Left ventricle myocardium inferior (tissue), 1 donor: ENCODE results near the gene EPB41L2. TPM values are rescaled to one million over a fixed set of nuclear protein-coding genes. Genes with fewer than 3 reads are reported as not detected.

Source experiments
- DNase-seq: peaks from one replicate; pipeline ENCODE4 v3.0.0-alpha.2; 2020
- H3K27ac ChIP-seq: fragments of 200-600 bp; replicated peaks from 2 replicates; pipeline ENCODE4 v1.8.0; 2021
- H3K27me3 ChIP-seq: fragments of 200-600 bp; 2 replicates; pipeline ENCODE4 v1.8.0; 2021; ENCODE audit warnings: low read depth
- H3K36me3 ChIP-seq: fragments of 200-600 bp; 2 replicates; pipeline ENCODE4 v1.8.0; 2021
- H3K4me1 ChIP-seq: fragments of 200-600 bp; 2 replicates; pipeline ENCODE4 v1.8.0; 2021
- H3K4me3 ChIP-seq: fragments of 200-600 bp; 2 replicates; pipeline ENCODE4 v1.8.0; 2021; ENCODE audit warnings: mild to moderate bottlenecking, moderate library complexity
- H3K9me3 ChIP-seq: fragments of 200-600 bp; replicated peaks from 2 replicates; pipeline ENCODE4 v1.8.0; 2021
- intact Hi-C: fragments of 100-400 bp; cut with micrococcal nuclease; formaldehyde crosslinking; loops from one replicate; pipeline ENCODE4 v1.11.0; 2022
- total RNA-seq: library from RNA; stranded (reverse); fragmentation: NEBNext Ultra II Directional; extraction: Animal tissue kit (Norgen Biotek cat#: 25700); gene quantifications from one replicate; pipeline ENCODE4 v1.2.1, GENCODE V29; 2021
- TF ChIP-seq, protein P1 (sequence below): fragments of 200-600 bp; IDR thresholded peaks from 2 replicates; pipeline ENCODE4 v1.8.0; 2021; ENCODE audit warnings: antibody characterized with exemption, mild to moderate bottlenecking, borderline replicate concordance
- donor health status: DM: no; HTN: yes; CAD: no; lungs with severe emphysema.

Gene EPB41L2
- total RNA-seq, 1 donor from 2014 or later = 70.8 TPM

DNA sequence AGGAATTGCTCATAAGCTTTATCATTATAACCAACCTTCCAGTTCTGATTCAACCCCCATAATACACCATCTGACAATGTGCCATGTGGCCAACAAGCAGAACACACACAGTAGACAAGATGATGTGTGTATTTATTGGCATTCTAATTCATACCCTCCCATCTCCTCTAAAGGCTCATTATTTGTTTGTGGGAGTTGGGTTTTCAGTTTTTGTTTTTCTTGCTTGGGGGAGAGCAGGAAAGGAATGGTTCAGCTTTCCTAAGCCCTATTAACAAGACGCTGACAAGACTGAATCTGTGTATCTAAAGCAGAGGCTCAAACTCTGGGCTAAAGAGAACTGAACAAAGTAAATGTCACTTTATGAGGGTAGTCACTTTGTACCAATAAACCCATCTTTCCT is 36.8 kb downstream of the EPB41L2 start:
- H3K4me3 ChIP-seq = no peak overlapping the region
- TF ChIP-seq, protein P1, sequence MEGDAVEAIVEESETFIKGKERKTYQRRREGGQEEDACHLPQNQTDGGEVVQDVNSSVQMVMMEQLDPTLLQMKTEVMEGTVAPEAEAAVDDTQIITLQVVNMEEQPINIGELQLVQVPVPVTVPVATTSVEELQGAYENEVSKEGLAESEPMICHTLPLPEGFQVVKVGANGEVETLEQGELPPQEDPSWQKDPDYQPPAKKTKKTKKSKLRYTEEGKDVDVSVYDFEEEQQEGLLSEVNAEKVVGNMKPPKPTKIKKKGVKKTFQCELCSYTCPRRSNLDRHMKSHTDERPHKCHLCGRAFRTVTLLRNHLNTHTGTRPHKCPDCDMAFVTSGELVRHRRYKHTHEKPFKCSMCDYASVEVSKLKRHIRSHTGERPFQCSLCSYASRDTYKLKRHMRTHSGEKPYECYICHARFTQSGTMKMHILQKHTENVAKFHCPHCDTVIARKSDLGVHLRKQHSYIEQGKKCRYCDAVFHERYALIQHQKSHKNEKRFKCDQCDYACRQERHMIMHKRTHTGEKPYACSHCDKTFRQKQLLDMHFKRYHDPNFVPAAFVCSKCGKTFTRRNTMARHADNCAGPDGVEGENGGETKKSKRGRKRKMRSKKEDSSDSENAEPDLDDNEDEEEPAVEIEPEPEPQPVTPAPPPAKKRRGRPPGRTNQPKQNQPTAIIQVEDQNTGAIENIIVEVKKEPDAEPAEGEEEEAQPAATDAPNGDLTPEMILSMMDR = no peak
- intact Hi-C loops = no loop called here
- H3K9me3 ChIP-seq = no peaks in the 10 kb centered on the region
- peaks cover 40% of the 10 kb centered on the region for H3K4me1 ChIP-seq
- no peak overlapping the region for H3K27ac ChIP-seq
- DNase-seq = no peak
- H3K36me3 ChIP-seq = no peaks in the 10 kb centered on the region
- H3K27me3 ChIP-seq = no peaks in the 10 kb centered on the region

- H3K27ac ChIP-seq = no peak overlapping the region
- intact Hi-C loops = no loop called here
These were observed 38.5 kb downstream of the EPB41L2 start for GRCh38 chr6:131024565-131024964.

GRCh38 chr6:131023834-131024504 is 39.1 kb downstream of the EPB41L2 start:
- no peaks in the 10 kb centered on the region for H3K27me3 ChIP-seq
- peaks cover 26% of the 10 kb centered on the region for H3K4me1 ChIP-seq
- no peak for DNase-seq
- no peak overlapping the region for H3K27ac ChIP-seq
- H3K36me3 ChIP-seq = no peaks in the 10 kb centered on the region
- TF ChIP-seq, protein P1 = no peak
- no peak overlapping the region for H3K4me3 ChIP-seq
- intact Hi-C loops = no loop called here
- H3K9me3 ChIP-seq = no peaks in the 10 kb centered on the region

More at GRCh38 chr6:131024565-131024964, 38.5 kb downstream of the EPB41L2 start:
- H3K27me3 ChIP-seq = no peaks in the 10 kb centered on the region
- H3K9me3 ChIP-seq = no peaks in the 10 kb centered on the region
- H3K4me1 ChIP-seq = peaks cover 32% of the 10 kb centered on the region
- TF ChIP-seq, protein P1 = no peak
- DNase-seq = no peak
- H3K36me3 ChIP-seq = no peaks in the 10 kb centered on the region
- no peak overlapping the region for H3K4me3 ChIP-seq

DNA sequence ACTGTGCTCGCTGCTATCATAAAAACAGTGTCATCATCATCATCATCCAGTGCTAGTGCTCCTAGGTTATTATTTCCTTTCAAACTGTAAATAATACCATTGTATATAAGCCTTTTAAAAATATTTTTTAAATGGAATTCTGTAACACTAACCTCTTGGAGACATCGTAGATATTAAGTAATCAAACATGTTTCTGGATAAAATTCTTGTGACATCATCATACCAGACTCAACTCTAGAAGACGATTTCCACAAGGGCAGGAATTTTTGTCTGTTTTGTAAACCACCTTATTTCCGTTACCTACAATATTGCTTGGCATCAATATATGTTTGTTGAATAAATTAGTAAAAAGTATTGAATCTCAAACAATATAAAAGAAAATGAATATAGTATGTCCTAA is 40.4 kb downstream of the EPB41L2 start:
- intact Hi-C loops = no loop called here
- Histone ChIP-seq H3K4me1 (peaks cover 17% of the 10 kb centered on the region), H3K4me3 (no peak overlapping the region), H3K27ac (no peak overlapping the region), H3K27me3 (no peaks in the 10 kb centered on the region), H3K9me3 (no peaks in the 10 kb centered on the region), H3K36me3 (no peaks in the 10 kb centered on the region)
- no peak for DNase-seq
- TF ChIP-seq, protein P1 = no peak

DNA sequence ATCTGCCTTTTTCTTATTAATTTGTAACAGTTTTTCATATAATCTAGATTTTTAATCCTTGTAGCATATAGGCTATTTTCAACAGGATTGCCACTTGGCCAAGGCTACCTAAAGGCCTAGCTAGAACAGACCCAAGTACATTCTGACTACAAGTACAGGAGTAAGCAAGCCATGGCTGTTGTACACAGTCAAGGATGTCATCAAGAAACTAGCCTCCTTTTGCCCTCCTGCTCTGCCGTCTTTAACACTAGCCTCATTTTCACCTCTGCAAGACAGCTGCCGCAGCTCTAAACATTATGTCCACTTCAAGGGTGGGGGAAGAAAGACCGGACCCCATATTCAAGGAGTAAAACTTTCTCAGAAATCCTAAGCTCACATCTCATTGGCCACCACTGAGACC is 45.1 kb downstream of the EPB41L2 start:
- peaks cover 36% of the 10 kb centered on the region for H3K4me1 ChIP-seq
- H3K27ac ChIP-seq = no peak overlapping the region
- TF ChIP-seq, protein P1 = no peak
- intact Hi-C loops = loop anchor here (10.0 kb wide), 1 partner anchor 47 kb away; the partner anchor contains the start of gene EPB41L2
- no peak for DNase-seq
- H3K36me3 ChIP-seq = no peaks in the 10 kb centered on the region
- H3K9me3 ChIP-seq = no peaks in the 10 kb centered on the region
- H3K27me3 ChIP-seq = no peaks in the 10 kb centered on the region
- H3K4me3 ChIP-seq = no peak overlapping the region
